Neuronal stem cell (in vitro differentiated cells): Measurements from ENCODE around the gene HADH.
"Not testable (repeated sequence)": the region's sequence is repeated elsewhere in the genome, so short reads cannot be mapped to it uniquely, and the experiment has no call there.

ENCODE experiments used
- DNase-seq: peaks from one replicate; pipeline ENCODE4 v3.0.0-alpha.2; 2013; ENCODE audit warnings: low spot score
- H2AFZ ChIP-seq: one replicate; pipeline ENCODE4 v1.6.1; 2013; ENCODE audit warnings: mild to moderate bottlenecking, low read length, inconsistent platforms
- H2AK5ac ChIP-seq: 2 replicates; pipeline ENCODE4 v1.6.1; 2013; ENCODE audit warnings: low read depth, mild to moderate bottlenecking, inconsistent platforms, low read length, moderate library complexity, mixed read lengths
- H2BK120ac ChIP-seq: 2 replicates; pipeline ENCODE4 v1.6.1; 2013; ENCODE audit warnings: low read depth, mild to moderate bottlenecking, inconsistent platforms, low read length, moderate library complexity, mixed read lengths
- H2BK12ac ChIP-seq: one replicate; pipeline ENCODE4 v1.6.1; 2013; ENCODE audit warnings: low read length, inconsistent platforms
- H2BK15ac ChIP-seq: 2 replicates; pipeline ENCODE4 v1.6.1; 2013; ENCODE audit warnings: mild to moderate bottlenecking, low read length, inconsistent platforms, mixed read lengths
- H2BK5ac ChIP-seq: one replicate; pipeline ENCODE4 v1.6.1; 2013; ENCODE audit warnings: inconsistent platforms, mild to moderate bottlenecking, low read length, moderate library complexity
- H3K14ac ChIP-seq: one replicate; pipeline ENCODE4 v1.6.1; 2013; ENCODE audit warnings: low read length, inconsistent platforms
- H3K18ac ChIP-seq: 2 replicates; pipeline ENCODE4 v1.6.1; 2013; ENCODE audit warnings: low read length, inconsistent platforms
- H3K23ac ChIP-seq: 2 replicates; pipeline ENCODE4 v1.6.1; 2013; ENCODE audit warnings: low read depth, mild to moderate bottlenecking, mixed read lengths, low read length, inconsistent platforms; ENCODE audit not compliant: poor library complexity
- H3K27ac ChIP-seq: replicated peaks from 3 replicates; pipeline ENCODE4 v1.5.1; 2013; ENCODE audit warnings: low read length, inconsistent platforms
- H3K27me3 ChIP-seq, 3 experiments: 2 replicates each; pipeline ENCODE4 v1.6.1; 2013; ENCODE audit warnings: low read length in 3 of 3, mild to moderate bottlenecking in 2 of 3, inconsistent platforms in 1 of 3, low read depth in 1 of 3, mixed read lengths in 1 of 3, moderate library complexity in 1 of 3; ENCODE audit not compliant: control insufficient read depth in 3 of 3, insufficient read depth in 3 of 3
- H3K36me3 ChIP-seq, 2 donors: replicated peaks in 1 of 2; 2 replicates each; pipeline ENCODE4 v1.6.1; 2013; ENCODE audit warnings: low read length in 2 of 2; ENCODE audit not compliant: control insufficient read depth in 2 of 2, insufficient read depth in 2 of 2
- H3K4ac ChIP-seq: 2 replicates; pipeline ENCODE4 v1.6.1; 2013; ENCODE audit warnings: inconsistent platforms, mild to moderate bottlenecking, low read length, moderate library complexity
- H3K4me1 ChIP-seq, 2 donors: 1 replicate in 1 of 2; 2 replicates in 1 of 2; pipeline ENCODE4 v1.6.1; 2013; ENCODE audit warnings: low read length in 2 of 2, low read depth in 1 of 2; ENCODE audit not compliant: control insufficient read depth in 2 of 2, insufficient read depth in 1 of 2
- H3K4me2 ChIP-seq: one replicate; pipeline ENCODE4 v1.6.1; 2013; ENCODE audit warnings: mild to moderate bottlenecking, low read length, inconsistent platforms; ENCODE audit not compliant: insufficient read depth, poor library complexity, severe bottlenecking
- H3K4me3 ChIP-seq, 2 donors: 2 replicates each; pipeline ENCODE4 v1.5.1; 2013; ENCODE audit warnings: low read length in 2 of 2, mild to moderate bottlenecking in 2 of 2, inconsistent platforms in 1 of 2, moderate library complexity in 1 of 2
- H3K79me1 ChIP-seq: one replicate; pipeline ENCODE4 v1.6.1; 2013; ENCODE audit warnings: low read depth, mild to moderate bottlenecking, inconsistent platforms, low read length, moderate library complexity
- H3K9ac ChIP-seq: one replicate; pipeline ENCODE4 v1.6.1; 2013; ENCODE audit warnings: mild to moderate bottlenecking, low read depth, low read length, inconsistent platforms; ENCODE audit not compliant: poor library complexity
- H3K9me3 ChIP-seq, 2 donors: replicated peaks in 1 of 2; 2 replicates each; pipeline versions ENCODE3 to v1.6.1; 2013; ENCODE audit warnings: low read length in 2 of 2, mild to moderate bottlenecking in 2 of 2, inconsistent platforms in 1 of 2, low read depth in 1 of 2, mixed read lengths in 1 of 2, moderate library complexity in 1 of 2; ENCODE audit not compliant: control insufficient read depth in 2 of 2, insufficient read depth in 1 of 2
- H4K8ac ChIP-seq: one replicate; pipeline ENCODE4 v1.6.1; 2013; ENCODE audit warnings: low read depth, mild to moderate bottlenecking, inconsistent platforms, low read length, moderate library complexity
- H4K91ac ChIP-seq: one replicate; pipeline ENCODE4 v1.6.1; 2013; ENCODE audit warnings: low read length, low read depth, mild to moderate bottlenecking, inconsistent platforms; ENCODE audit not compliant: poor library complexity
- WGBS, 2 donors: extraction: QIAGEN DNeasy Blood & Tissue Kit; methylation state at CpG; one replicate each; pipeline ENCODE4 v1.1.7; 2013; ENCODE audit warnings: missing lambda C conversion rate in 2 of 2, mixed read lengths in 1 of 2; ENCODE audit not compliant: insufficient read length in 2 of 2, insufficient replicate concordance in 1 of 2; ENCODE audit errors: extremely low coverage in 2 of 2; 5-methylcytosine and 5-hydroxymethylcytosine counted together

The HADH gene

DNA sequence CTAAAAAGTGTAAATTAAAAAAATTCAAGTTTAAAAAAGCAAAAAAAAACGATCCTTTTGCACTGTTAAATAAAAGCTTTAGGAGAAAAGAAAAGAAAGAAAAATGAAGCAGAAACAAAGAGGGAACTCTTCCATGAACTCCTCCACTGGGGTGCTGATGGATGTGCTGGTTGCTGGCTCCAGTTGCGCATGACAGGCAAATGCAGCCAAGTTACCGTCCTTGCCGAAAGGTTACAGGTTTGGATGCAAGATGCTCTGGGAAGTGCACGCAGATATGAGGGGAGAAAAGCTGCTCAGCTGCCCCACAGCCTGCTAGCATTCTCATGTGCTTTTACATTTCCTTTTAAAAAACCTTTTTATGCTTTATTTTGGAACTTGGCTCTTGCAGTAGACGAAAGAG is 58.5 kb downstream of the HADH start:
- WGBS, 2 donors: no CpG with 5 or more reads among the region's 6 CpGs

DNA sequence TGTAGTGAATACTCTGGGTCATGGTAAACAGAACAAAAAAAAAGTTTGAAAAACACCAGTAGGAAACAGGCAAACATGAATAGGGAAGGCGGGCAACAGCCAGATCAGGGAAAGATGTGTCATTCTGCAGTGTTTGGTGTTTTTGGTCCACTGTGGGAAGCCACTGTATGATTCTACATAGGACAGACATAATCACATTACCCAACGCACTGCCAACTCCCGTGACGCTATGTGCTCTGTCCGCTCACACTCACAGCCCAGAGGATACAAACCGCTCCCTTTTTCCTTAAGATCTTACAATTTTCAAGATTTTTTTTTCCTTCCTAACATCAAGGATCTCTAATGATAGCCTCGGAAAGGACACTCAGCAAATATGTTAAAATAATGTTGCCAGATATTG is 59.3 kb downstream of the HADH start:
- Histone ChIP-seq H3K23ac (no peak overlapping the region), H3K4me2 (no peak overlapping the region), H3K9me3 (no peaks in the 10 kb centered on the region), H3K4me3 (no peak overlapping the region), H3K4ac (no peak overlapping the region), H3K18ac (no peak overlapping the region), H4K8ac (no peak overlapping the region), H3K14ac (no peak overlapping the region), H3K9ac (no peak overlapping the region), H2AFZ (no peak overlapping the region), H2AK5ac (no peak overlapping the region), H3K27ac (no peak overlapping the region), H2BK12ac (no peak overlapping the region), H3K36me3 (peaks cover 0 to 16% of the 10 kb centered on the region in 2 donors), H3K4me1 (peaks cover 0 to 6% of the 10 kb centered on the region in 2 donors), H2BK5ac (no peak overlapping the region), H2BK120ac (no peak overlapping the region), H3K27me3 (no peaks in the 10 kb centered on the region), H3K79me1 (no peaks in the 10 kb centered on the region), H2BK15ac (no peak overlapping the region), H4K91ac (no peak overlapping the region)
- DNase-seq: no peak
- no CpG with 5 or more reads among the region's 7 CpGs for WGBS, 2 donors

More for the DNA sequence above, 58.5 kb downstream of the HADH start:
- no peak overlapping the region for H3K18ac ChIP-seq
- H2AK5ac ChIP-seq: no peak overlapping the region
- H3K36me3 ChIP-seq: peaks cover 0 to 14% of the 10 kb centered on the region in 2 donors
- H3K4ac ChIP-seq: no peak overlapping the region
- no peak overlapping the region for H3K23ac ChIP-seq
- H2AFZ ChIP-seq: no peak overlapping the region
- no peak overlapping the region for H3K4me3 ChIP-seq
- no peak overlapping the region for H3K14ac ChIP-seq
- H2BK120ac ChIP-seq: no peak overlapping the region
- no peak overlapping the region for H4K8ac ChIP-seq
- no peak overlapping the region for H2BK5ac ChIP-seq
- no peaks in the 10 kb centered on the region for H3K79me1 ChIP-seq
- H3K27ac ChIP-seq: no peak overlapping the region
- H3K4me1 ChIP-seq: peaks cover 7% of the 10 kb centered on the region in 2 donors
- no peak overlapping the region for H3K4me2 ChIP-seq
- no peak overlapping the region for H2BK12ac ChIP-seq
- no peak overlapping the region for H4K91ac ChIP-seq
- H2BK15ac ChIP-seq: no peak overlapping the region
- H3K9me3 ChIP-seq: no peaks in the 10 kb centered on the region
- H3K9ac ChIP-seq: no peak overlapping the region
- no peaks in the 10 kb centered on the region for H3K27me3 ChIP-seq
- no peak for DNase-seq

DNA sequence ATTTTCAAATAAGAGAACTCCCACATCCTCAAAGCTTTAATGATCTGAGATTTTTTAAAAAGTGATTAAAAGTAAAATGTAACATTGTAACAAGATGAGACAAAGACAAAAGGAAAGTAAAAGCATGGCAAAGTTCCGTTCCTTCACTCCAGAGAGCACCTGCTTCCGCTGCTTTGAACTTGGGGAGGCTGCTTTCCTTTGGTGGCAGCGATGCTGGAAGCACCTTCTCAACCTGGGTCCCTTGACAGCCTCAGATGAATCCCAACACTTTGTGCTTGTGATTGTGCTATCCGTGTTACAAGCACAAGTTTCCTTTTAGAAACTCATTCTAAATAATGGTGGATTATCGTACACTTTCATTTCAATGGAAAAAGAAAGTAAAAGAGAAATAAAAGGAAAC is 59.7 kb downstream of the HADH start:
- H3K79me1 ChIP-seq: no peaks in the 10 kb centered on the region
- H3K23ac ChIP-seq: no peak overlapping the region
- H2BK12ac ChIP-seq: no peak overlapping the region
- H3K18ac ChIP-seq: no peak overlapping the region
- H3K27me3 ChIP-seq: no peaks in the 10 kb centered on the region
- WGBS, 2 donors: no CpG with 5 or more reads among the region's 5 CpGs
- no peak overlapping the region for H3K4me3 ChIP-seq
- H2BK15ac ChIP-seq: no peak overlapping the region
- H2AFZ ChIP-seq: no peak overlapping the region
- H3K36me3 ChIP-seq: peaks cover 0 to 18% of the 10 kb centered on the region in 2 donors
- H4K91ac ChIP-seq: no peak overlapping the region
- H2BK120ac ChIP-seq: no peak overlapping the region
- no peak overlapping the region for H3K4me2 ChIP-seq
- no peak overlapping the region for H3K9ac ChIP-seq
- no peak overlapping the region for H2AK5ac ChIP-seq
- no peak overlapping the region for H2BK5ac ChIP-seq
- no peak overlapping the region for H3K27ac ChIP-seq
- DNase-seq: no peak
- H3K4ac ChIP-seq: no peak overlapping the region
- H3K14ac ChIP-seq: no peak overlapping the region
- H4K8ac ChIP-seq: no peak overlapping the region
- no peaks in the 10 kb centered on the region for H3K9me3 ChIP-seq
- H3K4me1 ChIP-seq: peaks cover 0 to 6% of the 10 kb centered on the region in 2 donors

- H3K79me1 ChIP-seq, H3K27me3 ChIP-seq, H4K91ac ChIP-seq, H3K4me1 ChIP-seq, H2BK12ac ChIP-seq, H3K4ac ChIP-seq, H2BK120ac ChIP-seq, H3K4me2 ChIP-seq, H2AK5ac ChIP-seq, DNase-seq, H3K27ac ChIP-seq, H2BK5ac ChIP-seq, H4K8ac ChIP-seq, H3K4me3 ChIP-seq, H3K9me3 ChIP-seq, H3K14ac ChIP-seq, H2AFZ ChIP-seq, H3K9ac ChIP-seq, H2BK15ac ChIP-seq, H3K23ac ChIP-seq: not testable (repeated sequence)
- H3K36me3 ChIP-seq: peaks cover 0 to 18% of the 10 kb centered on the region in 2 donors
- H3K18ac ChIP-seq: peak overlapping the region; percentile 35
- no CpG with 5 or more reads among the region's 10 CpGs for WGBS, 2 donors
Observed at GRCh38 chr4:108050166-108051111, 60.8 kb downstream of the HADH start.
